H9 (cell line): ENCODE data around the gene MORN1. TPM values are rescaled to one million over a fixed set of nuclear protein-coding genes. Genes with fewer than 3 reads are reported as not detected.

Source experiments
- DNase-seq: peaks from one replicate; pipeline ENCODE4 v3.0.0-alpha.2; 2017
- H2AFZ ChIP-seq: one replicate; pipeline ENCODE4 v1.6.1; 2013; ENCODE audit warnings: mild to moderate bottlenecking, low read length, control low read depth, moderate library complexity
- H2AK5ac ChIP-seq: 2 replicates; pipeline ENCODE4 v1.6.1; 2013; ENCODE audit warnings: low read length, control low read depth, mixed read lengths; ENCODE audit not compliant: insufficient read length
- H2BK120ac ChIP-seq: one replicate; pipeline ENCODE4 v1.6.1; 2013; ENCODE audit warnings: low read depth, mild to moderate bottlenecking, low read length, control low read depth, inconsistent platforms; ENCODE audit not compliant: poor library complexity, severe bottlenecking
- H2BK12ac ChIP-seq: 2 replicates; pipeline ENCODE4 v1.6.1; 2013; ENCODE audit warnings: low read length, control low read depth, mixed read lengths, low read depth; ENCODE audit not compliant: insufficient read length
- H2BK15ac ChIP-seq: 2 replicates; pipeline ENCODE4 v1.6.1; 2013; ENCODE audit warnings: low read depth, low read length, control low read depth
- H2BK20ac ChIP-seq: one replicate; pipeline ENCODE4 v1.6.1; 2013; ENCODE audit warnings: low read depth, mild to moderate bottlenecking, low read length, control low read depth, inconsistent platforms; ENCODE audit not compliant: poor library complexity, severe bottlenecking
- H2BK5ac ChIP-seq: 2 replicates; pipeline ENCODE4 v1.6.1; 2013; ENCODE audit warnings: low read length, control low read depth, mixed read lengths; ENCODE audit not compliant: insufficient read length
- H3K14ac ChIP-seq: 2 replicates; pipeline ENCODE4 v1.6.1; 2013; ENCODE audit warnings: low read length, control low read depth; ENCODE audit not compliant: insufficient read depth
- H3K18ac ChIP-seq: 2 replicates; pipeline ENCODE4 v1.6.1; 2013; ENCODE audit warnings: low read depth, mild to moderate bottlenecking, mixed read lengths, low read length, control low read depth; ENCODE audit not compliant: insufficient read length
- H3K23ac ChIP-seq: 2 replicates; pipeline ENCODE4 v1.6.1; 2013; ENCODE audit warnings: low read length, control low read depth, mixed read lengths, low read depth; ENCODE audit not compliant: insufficient read length
- H3K23me2 ChIP-seq: 2 replicates; pipeline ENCODE4 v1.6.1; 2013; ENCODE audit warnings: low read depth, mild to moderate bottlenecking, mixed read lengths, low read length, control low read depth; ENCODE audit not compliant: insufficient read length, poor library complexity, severe bottlenecking
- H3K27ac ChIP-seq: 2 replicates; pipeline ENCODE4 v1.5.1; 2013; ENCODE audit warnings: low read length, control low read depth, mixed read lengths, low read depth; ENCODE audit not compliant: insufficient read length
- H3K27me3 ChIP-seq: 2 replicates; pipeline ENCODE4 v1.6.1; 2013; ENCODE audit warnings: low read length, control low read depth, inconsistent platforms; ENCODE audit not compliant: insufficient read depth
- H3K4ac ChIP-seq: 2 replicates; pipeline ENCODE4 v1.6.1; 2013; ENCODE audit warnings: low read depth, mild to moderate bottlenecking, control low read depth, inconsistent platforms, low read length, moderate library complexity
- H3K4me1 ChIP-seq: 2 replicates; pipeline ENCODE4 v1.6.1; 2013; ENCODE audit warnings: low read length, control low read depth, inconsistent platforms; ENCODE audit not compliant: insufficient read depth
- H3K4me2 ChIP-seq: 2 replicates; pipeline ENCODE4 v1.6.1; 2013; ENCODE audit warnings: low read length, control low read depth, mixed read lengths; ENCODE audit not compliant: insufficient read length, insufficient read depth
- H3K56ac ChIP-seq: 2 replicates; pipeline ENCODE4 v1.6.1; 2013; ENCODE audit warnings: low read depth, mild to moderate bottlenecking, mixed read lengths, low read length, control low read depth; ENCODE audit not compliant: insufficient read length
- H3K79me1 ChIP-seq: 2 replicates; pipeline ENCODE4 v1.6.1; 2013; ENCODE audit warnings: low read depth, mild to moderate bottlenecking, moderate library complexity, low read length, control low read depth, inconsistent platforms; ENCODE audit not compliant: insufficient read depth, poor library complexity, severe bottlenecking
- H3K79me2 ChIP-seq: 2 replicates; pipeline ENCODE4 v1.6.1; 2013; ENCODE audit warnings: low read length, control low read depth, inconsistent platforms; ENCODE audit not compliant: insufficient read depth
- H3K9ac ChIP-seq: 2 replicates; pipeline ENCODE4 v1.6.1; 2013; ENCODE audit warnings: low read length, control low read depth, mixed read lengths; ENCODE audit not compliant: insufficient read length; ENCODE audit errors: extremely low read depth
- H3K9me3 ChIP-seq: one replicate; pipeline ENCODE4 v1.6.1; 2013; ENCODE audit warnings: low read depth, low read length, inconsistent platforms; ENCODE audit not compliant: control insufficient read depth
- H3T11ph ChIP-seq: one replicate; pipeline ENCODE4 v1.6.1; 2013; ENCODE audit warnings: mild to moderate bottlenecking, low read length, control low read depth, inconsistent platforms
- H4K20me1 ChIP-seq: one replicate; pipeline ENCODE4 v1.6.1; 2013; ENCODE audit not compliant: control insufficient read depth, insufficient read length, insufficient read depth
- H4K5ac ChIP-seq: 2 replicates; pipeline ENCODE4 v1.6.1; 2013; ENCODE audit warnings: low read depth, mild to moderate bottlenecking, mixed read lengths, low read length, control low read depth; ENCODE audit not compliant: insufficient read length
- H4K8ac ChIP-seq: replicated peaks from 2 replicates; pipeline ENCODE4 v1.6.1; 2013; ENCODE audit warnings: low read length, control low read depth, mixed read lengths, low read depth; ENCODE audit not compliant: insufficient read length
- H4K91ac ChIP-seq: 2 replicates; pipeline ENCODE4 v1.6.1; 2013; ENCODE audit warnings: low read depth, mild to moderate bottlenecking, moderate library complexity, mixed read lengths, low read length, control low read depth; ENCODE audit not compliant: insufficient read length
- H3K27ac Mint-ChIP-seq, 3 experiments: 2 replicates in 2 of 3; 3 replicates in 1 of 3; pipeline ENCODE4 v1.8.0; 2020 to 2021; ENCODE audit warnings: mixed read lengths in 3 of 3, mild to moderate bottlenecking in 1 of 3, moderate library complexity in 1 of 3
- H3K27me3 Mint-ChIP-seq: 2 replicates; pipeline ENCODE4 v1.8.0; 2021; ENCODE audit warnings: low read depth, mild to moderate bottlenecking, moderate library complexity, mixed read lengths
- H3K36me3 Mint-ChIP-seq, 3 experiments: 2 replicates in 2 of 3; 3 replicates in 1 of 3; pipeline ENCODE4 v1.8.0; 2020 to 2021; ENCODE audit warnings: low read depth in 3 of 3, mixed read lengths in 3 of 3; ENCODE audit not compliant: insufficient read depth in 1 of 3
- H3K4me1 Mint-ChIP-seq, 2 experiments: 2 replicates each; pipeline ENCODE4 v1.8.0; 2020; ENCODE audit warnings: mixed read lengths in 2 of 2
- H3K4me3 Mint-ChIP-seq, 2 experiments: 2 replicates in 1 of 2; 3 replicates in 1 of 2; pipeline ENCODE4 v1.8.0; 2020 to 2021; ENCODE audit warnings: mild to moderate bottlenecking in 2 of 2, mixed read lengths in 2 of 2, moderate library complexity in 1 of 2
- H3K9me3 Mint-ChIP-seq, 2 experiments: 2 replicates in 1 of 2; 3 replicates in 1 of 2; pipeline ENCODE4 v1.8.0; 2020; ENCODE audit warnings: mild to moderate bottlenecking in 2 of 2, mixed read lengths in 2 of 2, moderate library complexity in 1 of 2
- WGBS: extraction: QIAGEN DNeasy Blood & Tissue Kit; methylation state at CpG from one replicate; pipeline ENCODE4 v1.1.7; 2013; ENCODE audit warnings: missing lambda C conversion rate, low lambda C conversion rate, mixed read lengths; ENCODE audit not compliant: insufficient read length; ENCODE audit errors: extremely low coverage; 5-methylcytosine and 5-hydroxymethylcytosine counted together
- total RNA-seq: library from RNA; stranded (reverse); gene quantifications from 2 replicates; pipeline ENCODE4 v1.2.1, GENCODE V29; 2021
- TF ChIP-seq, protein P1 (sequence below): fragments of 200-600 bp; sonication (generic); conservative IDR thresholded peaks from 3 replicates; pipeline ENCODE4 v1.8.0; 2021; ENCODE audit warnings: antibody characterized with exemption, mild to moderate bottlenecking

The MORN1 gene
- total RNA-seq, 1 experiment from 2014 or later = 12.7 TPM

GRCh38 chr1:2438038-2438437 lies 46.7 kb upstream of the MORN1 start:
- no peak overlapping the region for H3K23ac ChIP-seq
- H3K27me3 ChIP-seq = peaks cover 3% of the 10 kb centered on the region; the same call in 1 of the 2 replicates
- no peak overlapping the region for H2BK5ac ChIP-seq
- H3K56ac ChIP-seq = no peak overlapping the region
- Mint-ChIP-seq H3K27ac (no peak overlapping the region), H3K9me3 (no peaks in the 10 kb centered on the region), H3K36me3 (no peaks in the 10 kb centered on the region), H3K4me1 (no peaks in the 10 kb centered on the region), H3K4me3 (no peak overlapping the region), H3K27me3 (peaks cover 47% of the 10 kb centered on the region)
- TF ChIP-seq, protein P1, sequence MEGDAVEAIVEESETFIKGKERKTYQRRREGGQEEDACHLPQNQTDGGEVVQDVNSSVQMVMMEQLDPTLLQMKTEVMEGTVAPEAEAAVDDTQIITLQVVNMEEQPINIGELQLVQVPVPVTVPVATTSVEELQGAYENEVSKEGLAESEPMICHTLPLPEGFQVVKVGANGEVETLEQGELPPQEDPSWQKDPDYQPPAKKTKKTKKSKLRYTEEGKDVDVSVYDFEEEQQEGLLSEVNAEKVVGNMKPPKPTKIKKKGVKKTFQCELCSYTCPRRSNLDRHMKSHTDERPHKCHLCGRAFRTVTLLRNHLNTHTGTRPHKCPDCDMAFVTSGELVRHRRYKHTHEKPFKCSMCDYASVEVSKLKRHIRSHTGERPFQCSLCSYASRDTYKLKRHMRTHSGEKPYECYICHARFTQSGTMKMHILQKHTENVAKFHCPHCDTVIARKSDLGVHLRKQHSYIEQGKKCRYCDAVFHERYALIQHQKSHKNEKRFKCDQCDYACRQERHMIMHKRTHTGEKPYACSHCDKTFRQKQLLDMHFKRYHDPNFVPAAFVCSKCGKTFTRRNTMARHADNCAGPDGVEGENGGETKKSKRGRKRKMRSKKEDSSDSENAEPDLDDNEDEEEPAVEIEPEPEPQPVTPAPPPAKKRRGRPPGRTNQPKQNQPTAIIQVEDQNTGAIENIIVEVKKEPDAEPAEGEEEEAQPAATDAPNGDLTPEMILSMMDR = no peak
- DNase-seq = no peak
- no peak overlapping the region for H2BK120ac ChIP-seq
- no peak overlapping the region for H4K91ac ChIP-seq
- H3K79me2 ChIP-seq = no peaks in the 10 kb centered on the region
- no peak overlapping the region for H3T11ph ChIP-seq
- no peak overlapping the region for H2BK15ac ChIP-seq
- H3K9me3 ChIP-seq = no peaks in the 10 kb centered on the region
- H4K5ac ChIP-seq = no peak overlapping the region
- H4K8ac ChIP-seq = no peak overlapping the region
- no peaks in the 10 kb centered on the region for H3K4me1 ChIP-seq
- no peak overlapping the region for H3K4ac ChIP-seq
- H3K79me1 ChIP-seq = no peaks in the 10 kb centered on the region
- H3K14ac ChIP-seq = no peak overlapping the region; the same call in 1 of the 2 replicates
- no peak overlapping the region for H2AFZ ChIP-seq
- H3K9ac ChIP-seq = no peak overlapping the region
- no peak overlapping the region for H2BK12ac ChIP-seq
- no peak overlapping the region for H3K4me2 ChIP-seq
- no peak overlapping the region for H3K18ac ChIP-seq
- no peak overlapping the region for H3K27ac ChIP-seq
- no peak overlapping the region for H2BK20ac ChIP-seq
- H2AK5ac ChIP-seq = no peak overlapping the region
- no CpG with 5 or more reads among the region's 15 CpGs for WGBS
- H3K23me2 ChIP-seq = peaks cover 1% of the 10 kb centered on the region
- H4K20me1 ChIP-seq = no peaks in the 10 kb centered on the region
